ENCODE measurements around the gene DNAH14. TPM values are rescaled to one million over a fixed set of nuclear protein-coding genes. Genes with fewer than 3 reads are reported as not detected.

Gene DNAH14
- total RNA-seq, 2 experiments from 2014 or later = 0.27 to 0.34 TPM

DNA sequence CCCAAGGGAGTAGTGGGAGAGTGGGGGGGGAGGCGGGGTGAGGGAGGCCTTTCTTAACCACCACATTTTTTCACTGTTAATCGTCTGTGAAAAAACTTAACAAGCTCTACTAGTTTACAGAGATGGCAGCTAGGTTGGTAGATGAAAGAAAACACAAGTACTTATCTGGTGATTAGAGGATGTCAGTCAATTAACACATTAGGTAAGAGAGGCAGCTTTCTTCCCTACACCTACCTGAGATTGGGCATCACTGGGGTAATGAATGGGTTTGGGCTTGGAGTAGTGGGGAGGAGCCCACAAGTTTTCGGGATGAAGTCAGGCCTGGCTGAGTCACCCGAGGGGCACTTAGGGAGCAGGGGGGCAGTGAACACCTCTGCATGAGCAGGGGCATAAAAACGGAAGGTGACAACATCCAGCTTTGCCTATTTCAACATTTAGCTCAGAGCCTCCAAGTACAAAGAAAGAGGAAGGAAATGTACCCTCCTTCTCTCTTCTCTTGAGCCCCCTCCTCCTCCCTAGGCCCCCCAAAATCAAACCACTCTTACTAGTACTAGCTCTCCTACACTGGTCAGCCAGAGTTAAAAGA lies 495.8 kb downstream of the DNAH14 start:
- Mint-ChIP-seq H3K36me3 (ENCODE audit: low read depth) (peaks cover 59% of the 10 kb centered on the region), H3K4me3 (peak overlapping the region; percentile 88), H3K4me1 (ENCODE audit: low read depth) (peaks cover 66% of the 10 kb centered on the region), H3K27me3 (no peaks in the 10 kb centered on the region), H3K9me3 (no peaks in the 10 kb centered on the region), H3K27ac (peak overlapping the region; percentile 65)
- peaks cover 34% of the 10 kb centered on the region for H3K4me1 ChIP-seq (ENCODE audit: insufficient read depth, low read length)
- ATAC-seq (ENCODE audit: poor library complexity) = no peak
- POLR2A ChIA-PET = interaction anchor here (1.3 to 8.1 kb wide), 5 partner anchors 10 to 637 kb away, joined by 5 to 280 read pairs (median 9); partner anchors contain the start of gene H3-3A
- peak overlapping the region; percentile 94 for H3K4me3 ChIP-seq (ENCODE audit: low read length)
- TF ChIP-seq CTCF (IDR thresholded peaks at IDR 0.05) = no peak
- CTCF ChIA-PET = interaction anchor here (1.0 to 1.2 kb wide), 2 partner anchors 19 to 49 kb away, joined by 3 read pairs; no protein-coding TSS in a partner anchor
- no peak overlapping the region for H3K27ac ChIP-seq (ENCODE audit: low read depth in 1 of 2, low read length in 2 of 2)
- H3K36me3 ChIP-seq (ENCODE audit: insufficient read depth, low read length) = peaks cover 28% of the 10 kb centered on the region
- H3K9me3 ChIP-seq (ENCODE audit: control insufficient read depth in 1 of 2, insufficient read depth in 1 of 2, low read length in 2 of 2) = no peaks in the 10 kb centered on the region
- peak in 1 of 14 experiments; percentile 27 for DNase-seq
- intact Hi-C loops (cut with DNase I, micrococcal nuclease) = loop anchor here (5.0 to 10.0 kb wide), 7 partner anchors 352 to 1580 kb away; partner anchors contain the start of genes FBXO28 (in 1 of the 2), H3-3A (in 1 of the 2), PYCR2 (in 1 of the 2) and SDE2 (in 1 of the 2)
- H3K27me3 ChIP-seq (ENCODE audit: control insufficient read depth in 1 of 2, insufficient read depth in 2 of 2, low read length in 2 of 2) = no peaks in the 10 kb centered on the region

- Mint-ChIP-seq H3K36me3 (ENCODE audit: low read depth) (peaks cover 46% of the 10 kb centered on the region), H3K4me1 (ENCODE audit: low read depth) (peaks cover 62% of the 10 kb centered on the region), H3K27me3 (no peaks in the 10 kb centered on the region), H3K4me3 (peak overlapping the region; percentile 88), H3K27ac (peak overlapping the region; percentile 65), H3K9me3 (no peaks in the 10 kb centered on the region)
- ChIA-PET CTCF (no interaction called here), POLR2A (interaction anchor here (0.7 to 8.1 kb wide), 22 partner anchors 8 to 1514 kb away, joined by 3 to 280 read pairs (median 6); partner anchors contain the start of genes COQ8A, H3-3A, PYCR2 and SDE2)
- no peak for TF ChIP-seq CTCF (IDR thresholded peaks at IDR 0.05)
- Histone ChIP-seq H3K4me1 (ENCODE audit: insufficient read depth, low read length) (peaks cover 34% of the 10 kb centered on the region), H3K27me3 (ENCODE audit: control insufficient read depth in 1 of 2, insufficient read depth in 2 of 2, low read length in 2 of 2) (no peaks in the 10 kb centered on the region), H3K4me3 (ENCODE audit: low read length) (peak overlapping the region; percentile 94), H3K9me3 (ENCODE audit: control insufficient read depth in 1 of 2, insufficient read depth in 1 of 2, low read length in 2 of 2) (no peaks in the 10 kb centered on the region), H3K36me3 (ENCODE audit: insufficient read depth, low read length) (peaks cover 18% of the 10 kb centered on the region), H3K27ac (ENCODE audit: low read depth in 1 of 2, low read length in 2 of 2) (peak overlapping the region; percentile 63 to 84)
- ATAC-seq (ENCODE audit: poor library complexity) (no peak), DNase-seq (peak in 8 of 14 experiments; percentile 13 to 75 (median 40))
- intact Hi-C loops (cut with DNase I, micrococcal nuclease) = loop anchor here (2.0 to 10.0 kb wide), 8 partner anchors 48 to 1582 kb away; partner anchors contain the start of genes FBXO28 (in 1 of the 2), H3-3A (in 1 of the 2), PYCR2 (in 1 of the 2) and SDE2 (in 1 of the 2)
These were observed 497.1 kb downstream of the DNAH14 start for GRCh38 chr1:225426395-225427234.

All from CD4-positive, alpha-beta T cell (primary cell).